GM23248 (cell line): Measurements from ENCODE around the gene PACS1. TPM values are rescaled to one million over a fixed set of nuclear protein-coding genes. Genes with fewer than 3 reads are reported as not detected.

Experiments
- DNase-seq: peaks from one replicate; pipeline ENCODE4 v3.0.0-alpha.2; 2015
- H2AFZ ChIP-seq: fragments of 200-600 bp; sonication (generic); 2 replicates; pipeline ENCODE4 v1.6.1; 2016; ENCODE audit warnings: antibody characterized with exemption
- H3F3A ChIP-seq: fragments of 200-600 bp; sonication (generic); 2 replicates; pipeline ENCODE4 v1.6.1; 2016; ENCODE audit warnings: mild to moderate bottlenecking, antibody characterized with exemption, mixed run types; ENCODE audit not compliant: insufficient read depth
- H3K27ac ChIP-seq: fragments of 200-600 bp; sonication (generic); 2 replicates; pipeline ENCODE4 v1.5.1; 2016; ENCODE audit warnings: mild to moderate bottlenecking
- H3K27me3 ChIP-seq: fragments of 200-600 bp; sonication (generic); replicated peaks from 2 replicates; pipeline ENCODE4 v1.6.1; 2016; ENCODE audit warnings: mild to moderate bottlenecking; ENCODE audit not compliant: insufficient read depth
- H3K36me3 ChIP-seq: fragments of 200-600 bp; sonication (generic); 2 replicates; pipeline ENCODE4 v1.6.1; 2016; ENCODE audit warnings: low read depth, mild to moderate bottlenecking
- H3K4me1 ChIP-seq: fragments of 200-600 bp; sonication (generic); 2 replicates; pipeline ENCODE4 v1.6.1; 2016; ENCODE audit warnings: mild to moderate bottlenecking; ENCODE audit not compliant: insufficient read depth
- H3K4me2 ChIP-seq: fragments of 200-600 bp; sonication (generic); one replicate; pipeline ENCODE4 v1.6.1; 2016; ENCODE audit warnings: mild to moderate bottlenecking; ENCODE audit not compliant: unreplicated experiment
- H3K4me3 ChIP-seq: fragments of 200-600 bp; sonication (generic); 2 replicates; pipeline ENCODE4 v1.5.1; 2016; ENCODE audit warnings: mild to moderate bottlenecking
- H3K79me2 ChIP-seq: fragments of 200-600 bp; sonication (generic); 2 replicates; pipeline ENCODE4 v1.6.1; 2016; ENCODE audit warnings: mild to moderate bottlenecking; ENCODE audit not compliant: insufficient read depth
- H3K9ac ChIP-seq: fragments of 200-600 bp; sonication (generic); 2 replicates; pipeline ENCODE4 v1.6.1; 2016; ENCODE audit warnings: mild to moderate bottlenecking
- H3K9me2 ChIP-seq: fragments of 200-600 bp; sonication (generic); 2 replicates; pipeline ENCODE4 v1.6.1; 2016; ENCODE audit warnings: mixed run types, mild to moderate bottlenecking, moderate library complexity; ENCODE audit not compliant: insufficient read depth
- H3K9me3 ChIP-seq: fragments of 200-600 bp; sonication (generic); one replicate; pipeline ENCODE4 v1.6.1; 2017; ENCODE audit warnings: low read depth
- H4K20me1 ChIP-seq: fragments of 200-600 bp; sonication (generic); 2 replicates; pipeline ENCODE4 v1.6.0; 2016; ENCODE audit not compliant: insufficient read depth
- EZH2 ChIP-seq: fragments of 200-600 bp; sonication (generic); IDR thresholded peaks from 2 replicates; pipeline ENCODE4 v1.6.1; 2018; ENCODE audit warnings: antibody characterized with exemption, mild to moderate bottlenecking; ENCODE audit not compliant: insufficient read depth, poor library complexity, severe bottlenecking
- EZH2phosphoT487 ChIP-seq: fragments of 200-600 bp; sonication (generic); IDR thresholded peaks from 2 replicates; pipeline ENCODE4 v1.6.1; 2018; ENCODE audit warnings: antibody characterized with exemption, moderate library complexity, mild to moderate bottlenecking, low read depth; ENCODE audit not compliant: insufficient read depth
- WGBS, 2 experiments: methylation state at CpG; one replicate each; pipeline ENCODE4 v1.1.6; 2015 to 2017; ENCODE audit warnings: low lambda C conversion rate in 2 of 2, low coverage in 1 of 2; ENCODE audit errors: missing lambda C conversion rate in 2 of 2; 5-methylcytosine and 5-hydroxymethylcytosine counted together
- in situ Hi-C: fragments of 300-500 bp; cut with MboI; formaldehyde crosslinking; loops from 2 replicates; pipeline ENCODE4 v1.15.0; 2020
- polyA plus RNA-seq: library from polyadenylated mRNA; unstranded; fragments of >200 nt; fragmentation: Nextera tagmentation; extraction: Ambion mirVana; gene quantifications from 2 replicates; pipeline ENCODE4 v1.2.1, GENCODE V29; 2016
- total RNA-seq: library from RNA; depleted of rRNA; stranded (reverse); fragments of >200 nt; shearing (Covaris generic); gene quantifications from 2 replicates; pipeline ENCODE4 v1.2.3, GENCODE V29; 2014

Gene PACS1
- total and polyA plus RNA-seq, 2 experiments from 2014 or later, result 33.2 to 48.9 TPM

- WGBS, 2 experiments, result 96 to 98% methylated on average over 2 of the region's 2 CpGs
- in situ Hi-C loops, result no loop called here
- DNase-seq, result no peak
- Histone ChIP-seq H4K20me1 (no peaks in the 10 kb centered on the region), H3F3A (0 out of 2 replicates have a peak, but pooled peaks cover 10% of the 10 kb centered on the region), H3K9me3 (no peaks in the 10 kb centered on the region), H3K9ac (no peak overlapping the region), H3K4me3 (no peak overlapping the region), H3K4me2 (no peak overlapping the region), H3K9me2 (no peaks in the 10 kb centered on the region), H3K4me1 (peaks cover 14% of the 10 kb centered on the region; the same call in 1 of the 2 replicates), H3K27ac (no peak overlapping the region), H2AFZ (no peak overlapping the region), H3K79me2 (peaks cover 34% of the 10 kb centered on the region), H3K27me3 (peaks cover 11% of the 10 kb centered on the region), H3K36me3 (no peaks in the 10 kb centered on the region)
- TF ChIP-seq EZH2, result no peak
- no peak for TF ChIP-seq EZH2phosphoT487
These were observed 220.2 kb downstream of the PACS1 start for GRCh38 chr11:66290330-66290621.

GRCh38 chr11:66291303-66291705 is 221.2 kb downstream of the PACS1 start:
- no peaks in the 10 kb centered on the region for H3K9me2 ChIP-seq
- peaks cover 14% of the 10 kb centered on the region; the same call in 1 of the 2 replicates for H3K4me1 ChIP-seq
- H3K9ac ChIP-seq, result no peak overlapping the region
- H3F3A ChIP-seq, result 0 out of 2 replicates have a peak, but pooled peaks cover 10% of the 10 kb centered on the region
- no peaks in the 10 kb centered on the region for H4K20me1 ChIP-seq
- H2AFZ ChIP-seq, result no peak overlapping the region
- in situ Hi-C loops, result no loop called here
- H3K27me3 ChIP-seq, result peaks cover 11% of the 10 kb centered on the region
- DNase-seq, result no peak
- no peak for TF ChIP-seq EZH2phosphoT487
- TF ChIP-seq EZH2, result peak; percentile 66
- H3K9me3 ChIP-seq, result no peaks in the 10 kb centered on the region
- peaks cover 24% of the 10 kb centered on the region for H3K79me2 ChIP-seq
- no peaks in the 10 kb centered on the region for H3K36me3 ChIP-seq
- WGBS, 2 experiments, result 23 to 32% methylated on average over 9 to 15 of the region's 16 CpGs
- H3K4me2 ChIP-seq, result no peak overlapping the region
- peak overlapping the region; percentile 51; the same call in 1 of the 2 replicates for H3K4me3 ChIP-seq
- H3K27ac ChIP-seq, result no peak overlapping the region

- Histone ChIP-seq H2AFZ (no peak within 1 kb of the TSS), H3K79me2 (peaks cover 18% of the 10 kb centered on the region), H3K4me2 (peak within 1 kb of the TSS; percentile 29), H3K27me3 (peaks cover 11% of the 10 kb centered on the region), H3K9ac (no peak within 1 kb of the TSS), H3K9me2 (no peaks in the 10 kb centered on the region), H3K4me3 (peak within 1 kb of the TSS; percentile 51), H4K20me1 (no peaks in the 10 kb centered on the region), H3K9me3 (no peaks in the 10 kb centered on the region), H3F3A (0 out of 2 replicates have a peak, but pooled peaks cover 10% of the 10 kb centered on the region), H3K36me3 (no peaks in the 10 kb centered on the region), H3K27ac (no peak within 1 kb of the TSS), H3K4me1 (peaks cover 13% of the 10 kb centered on the region; the same call in 1 of the 2 replicates)
- in situ Hi-C loops, result no loop called here
- TF ChIP-seq EZH2phosphoT487, result no peak
- TF ChIP-seq EZH2, result no peak
- WGBS, 2 experiments, result 4 to 5% methylated on average over 47 to 58 of the region's 95 CpGs
- DNase-seq, result peak; percentile 35
These were observed 221.9 kb downstream of the PACS1 start, which contains the start of gene TMEM151A for GRCh38 chr11:66291706-66292542. TSS of gene TMEM151A (plus strand) at chr11:66291894. CDS start at chr11:66292014, 120 bp downstream.

- H3K9me2 ChIP-seq, result no peaks in the 10 kb centered on the region
- H3K79me2 ChIP-seq, result peaks cover 9% of the 10 kb centered on the region
- H3K27ac ChIP-seq, result no peak overlapping the region
- H4K20me1 ChIP-seq, result no peaks in the 10 kb centered on the region
- no peaks in the 10 kb centered on the region for H3K36me3 ChIP-seq
- peaks cover 5% of the 10 kb centered on the region; the same call in 1 of the 2 replicates for H3K4me1 ChIP-seq
- no peak overlapping the region for H2AFZ ChIP-seq
- no peak overlapping the region for H3K4me3 ChIP-seq
- no peaks in the 10 kb centered on the region for H3K9me3 ChIP-seq
- no peak for TF ChIP-seq EZH2
- no peak for TF ChIP-seq EZH2phosphoT487
- H3F3A ChIP-seq, result 0 out of 2 replicates have a peak, but pooled peaks cover 10% of the 10 kb centered on the region
- peaks cover 11% of the 10 kb centered on the region for H3K27me3 ChIP-seq
- no peak for DNase-seq
- in situ Hi-C loops, result no loop called here
- no peak overlapping the region for H3K9ac ChIP-seq
- 38 to 43% methylated on average over 15 to 17 of the region's 17 CpGs for WGBS, 2 experiments
- no peak overlapping the region for H3K4me2 ChIP-seq
These were observed 222.7 kb downstream of the PACS1 start for GRCh38 chr11:66292543-66293332.
